K562 (cell line): ENCODE data around the gene RNF224. TPM values are rescaled to one million over a fixed set of nuclear protein-coding genes. Genes with fewer than 3 reads are reported as not detected.

Source experiments
- CCAR2 ChIP-seq: fragments of 200-400 bp; formaldehyde crosslinking; IDR thresholded peaks from 2 replicates; pipeline ENCODE4 v1.6.1; 2017; ENCODE audit warnings: mild to moderate bottlenecking, low read depth, low read length
- ETV6 ChIP-seq, 3 experiments: fragments of 150-350 bp in 1 of 3; sonication (generic) in 1 of 3; formaldehyde crosslinking in 1 of 3; IDR thresholded peaks; 2 replicates each; pipeline versions ENCODE4 v1.6.1 to v1.8.0; 2014 to 2022; ENCODE audit warnings: borderline replicate concordance in 2 of 3, low read depth in 2 of 3, antibody characterized with exemption in 1 of 3, low read length in 1 of 3, mild to moderate bottlenecking in 1 of 3, missing genetic modification reagents in 1 of 3
- FUS ChIP-seq: fragments of 200-400 bp; formaldehyde crosslinking; optimal IDR thresholded peaks from 2 replicates; pipeline ENCODE3; 2017; ENCODE audit warnings: low read depth, low read length
- HDAC1 ChIP-seq, 2 experiments: fragments of 450-650 bp; IDR thresholded peaks; 2 replicates each; pipeline ENCODE4 v1.6.1; 2016 to 2017; ENCODE audit warnings: inconsistent platforms in 1 of 2, mild to moderate bottlenecking in 1 of 2, moderate library complexity in 1 of 2
- JUND ChIP-seq, 2 experiments: IDR thresholded peaks; 2 replicates in 1 of 2; 3 replicates in 1 of 2; pipeline ENCODE4 v1.6.1; 2011; ENCODE audit warnings: borderline replicate concordance in 2 of 2, low read depth in 2 of 2, low read length in 2 of 2, improper control_type of control experiment in 1 of 2, missing biosample characterization in 1 of 2, missing genetic modification characterization in 1 of 2, missing genetic modification reagents in 1 of 2
- L3MBTL2 ChIP-seq: fragments of 450-650 bp; IDR thresholded peaks from 2 replicates; pipeline ENCODE4 v1.6.1; 2016; ENCODE audit warnings: mild to moderate bottlenecking, moderate library complexity
- LCOR ChIP-seq: sonication (generic); formaldehyde crosslinking; IDR thresholded peaks from 2 replicates; pipeline ENCODE4 v1.8.0; 2022; ENCODE audit warnings: mild to moderate bottlenecking, missing genetic modification reagents
- MTA3 ChIP-seq: fragments of 450-650 bp; formaldehyde crosslinking; IDR thresholded peaks from 2 replicates; pipeline ENCODE4 v1.6.1; 2017; ENCODE audit warnings: mild to moderate bottlenecking, borderline replicate concordance
- MXI1 ChIP-seq: IDR thresholded peaks from 2 replicates; pipeline ENCODE4 v1.6.1; 2011; ENCODE audit warnings: low read depth, mild to moderate bottlenecking, improper control_type of control experiment, low read length
- NR2C2 ChIP-seq, 2 experiments: fragments of 200-800 bp in 1 of 2; sonication (Bioruptor generic) in 1 of 2; sonication (generic) in 1 of 2; formaldehyde crosslinking in 1 of 2; IDR thresholded peaks; 2 replicates each; pipeline versions ENCODE4 v1.6.1 to v1.8.0; 2016 to 2022; ENCODE audit warnings: mild to moderate bottlenecking in 1 of 2, missing compliant biosample characterization in 1 of 2, missing genetic modification characterization in 1 of 2, missing genetic modification reagents in 1 of 2
- PML ChIP-seq: IDR thresholded peaks from 2 replicates; pipeline ENCODE4 v1.6.1; 2012; ENCODE audit warnings: low read length, inconsistent platforms
- SMARCB1 ChIP-seq: IDR thresholded peaks from 2 replicates; pipeline ENCODE4 v1.6.1; 2011; ENCODE audit warnings: improper control_type of control experiment, low read depth; ENCODE audit not compliant: insufficient read length
- SRSF7 ChIP-seq: fragments of 200-400 bp; formaldehyde crosslinking; optimal IDR thresholded peaks from 2 replicates; pipeline ENCODE3; 2017; ENCODE audit warnings: mild to moderate bottlenecking, low read depth, low read length
- ZHX1 ChIP-seq: fragments of 150-350 bp; conservative IDR thresholded peaks from 2 replicates; pipeline ENCODE4 v1.6.1; 2014; ENCODE audit warnings: low read length
- ZNF212 ChIP-seq: fragments of 450-650 bp; formaldehyde crosslinking; IDR thresholded peaks from 2 replicates; pipeline ENCODE4 v1.4.0; 2020; ENCODE audit warnings: mild to moderate bottlenecking
- ZNF232 ChIP-seq: sonication (generic); formaldehyde crosslinking; IDR thresholded peaks from 2 replicates; pipeline ENCODE4 v1.8.0; 2022; ENCODE audit warnings: mild to moderate bottlenecking, missing genetic modification reagents
- ZNF431 ChIP-seq: sonication (generic); formaldehyde crosslinking; IDR thresholded peaks from 2 replicates; pipeline ENCODE4 v1.8.0; 2022; ENCODE audit warnings: mild to moderate bottlenecking, missing genetic modification reagents
- polyA plus RNA-seq, 8 experiments: library from polyadenylated mRNA; depleted of rRNA in 4 of 8; stranded (reverse) in 5 of 8; unstranded in 3 of 8; fragments of >200 nt; fragmentation: Nextera tagmentation in 2 of 8; fragmentation: Illumina TruSeq in 1 of 8; extraction: Ambion mirVana in 2 of 8; extraction: Trizol in 1 of 8; gene quantifications; 2 replicates each; pipeline versions ENCODE4 v1.2.1 to v1.2.3, GENCODE V29; 2011 to 2014; ENCODE audit warnings: inconsistent platforms in 1 of 8, missing spikeins in 1 of 8
- total RNA-seq, 7 experiments: library from RNA; depleted of rRNA in 6 of 7; stranded (reverse); fragments of >200 nt in 6 of 7; fragmentation: Illumina TruSeq in 2 of 7; extraction: Trizol in 2 of 7; gene quantifications; 2 replicates each; pipeline versions ENCODE4 v1.2.1 to v1.2.3, GENCODE V29; 2011 to 2021; ENCODE audit warnings: low replicate concordance in 1 of 7

The RNF224 gene
- total and polyA plus RNA-seq, 9 of the 15 experiments (the other 6 are each of a cell fraction or from before 2014, with no cell fraction given) = not detected

DNA sequence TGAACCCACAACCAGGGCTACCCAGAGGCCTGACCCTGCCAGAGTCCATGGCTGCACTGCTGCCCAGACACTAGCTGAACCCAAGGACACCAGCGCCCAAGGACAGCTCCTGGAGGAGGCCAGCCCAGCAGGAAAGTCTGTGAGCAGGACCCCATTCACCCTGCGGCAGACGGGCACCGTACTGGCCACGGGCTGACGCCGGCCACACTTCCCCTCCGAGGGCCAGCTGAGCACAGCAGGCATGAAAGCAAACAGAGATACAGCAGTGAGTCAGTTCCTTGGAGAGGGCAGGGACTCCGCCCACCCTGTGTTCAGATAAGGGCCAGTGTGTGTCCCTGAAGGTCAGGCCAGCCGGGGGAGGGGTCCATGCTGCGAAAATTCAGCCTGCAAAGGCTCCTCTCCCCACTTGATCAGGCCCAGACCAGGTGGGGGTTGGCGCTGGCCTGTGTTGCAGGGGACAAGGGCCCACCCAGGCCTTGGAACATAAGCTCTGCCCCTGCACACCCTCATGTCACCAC is 8.5 kb upstream of the RNF224 start (continued):
- TF ChIP-seq ZHX1 (no peak), MTA3 (peak; percentile 94), ZNF232 (CRISPR knock-in tag) (no peak), JUND (IDR thresholded peaks at IDR 0.05; ENCODE audit: borderline replicate concordance, low read depth, low read length) (peak; percentile 97), JUND (tag; IDR thresholded peaks at IDR 0.05; ENCODE audit: borderline replicate concordance, low read depth, low read length) (peak; percentile 93; the same call in 1 of the 3 replicates), SRSF7 (no peak), MXI1 (0 out of 2 replicates have a peak, but pooled peaks have one; percentile 67), ETV6 (IDR thresholded peaks at IDR 0.05; ENCODE audit: borderline replicate concordance in 1 of 2, low read depth in 2 of 2, low read length in 1 of 2) (no peak; a peak in 1 of 4 replicates), ETV6 (CRISPR knock-in tag; IDR thresholded peaks at IDR 0.05; ENCODE audit: borderline replicate concordance) (no peak), ZNF212 (CRISPR knock-in tag) (no peak), CCAR2 (no peak), LCOR (CRISPR knock-in tag) (no peak), L3MBTL2 (no peak), NR2C2 (CRISPR knock-in tag; IDR thresholded peaks at IDR 0.05) (no peak), NR2C2 (tag; IDR thresholded peaks at IDR 0.05) (peak; percentile 56), FUS (no peak), ZNF431 (CRISPR knock-in tag) (no peak), SMARCB1 (no peak), HDAC1 (IDR thresholded peaks at IDR 0.05) (peak in 1 of 2 experiments; percentile 91; a peak in 2 of 4 replicates), PML (no peak)
